CD4-positive, alpha-beta T cell treated with Interleukin-12 subunit alpha and Interleukin-12 subunit beta, for 1 hour (primary cell): ENCODE results near the gene TPRG1L.
A peak's percentile ranks its signal among the peaks of the same experiment; 100 is the strongest.
"Not testable (repeated sequence)": the region's sequence is repeated elsewhere in the genome, so short reads cannot be mapped to it uniquely, and the experiment has no call there.

Experiments used
- DNase-seq: peaks from one replicate; pipeline ENCODE4 v3.0.0-alpha.2; 2020

TPRG1L gene

GRCh38 chr1:3624200-3625136 is at the start of gene TPRG1L:
Gene TPRG1L (plus strand): TSS chr1:3625015. CDS start chr1:3625073, 58 bp downstream.
- peak; percentile 99 for DNase-seq

- not testable (repeated sequence) for DNase-seq
These were observed 49.3 kb upstream of the TPRG1L start for GRCh38 chr1:3575515-3575914.

GRCh38 chr1:3575993-3576392 is 48.8 kb upstream of the TPRG1L start:
- DNase-seq: no peak

GRCh38 chr1:3577300-3577699 is 47.5 kb upstream of the TPRG1L start:
- DNase-seq: no peak

- no peak for DNase-seq
These were observed 46.9 kb upstream of the TPRG1L start for GRCh38 chr1:3577711-3578432.

- no peak for DNase-seq
These were observed 46.4 kb upstream of the TPRG1L start for GRCh38 chr1:3578433-3578805.

- no peak for DNase-seq
These were observed 45.9 kb upstream of the TPRG1L start for GRCh38 chr1:3578906-3579305.

GRCh38 chr1:3579626-3580025 is 45.2 kb upstream of the TPRG1L start:
- no peak for DNase-seq

- DNase-seq: no peak
These were observed 44.6 kb upstream of the TPRG1L start for GRCh38 chr1:3580231-3580630.

- DNase-seq: no peak
These were observed 43.3 kb upstream of the TPRG1L start for GRCh38 chr1:3581296-3582036.

- DNase-seq: not testable (repeated sequence)
These were observed 41.1 kb upstream of the TPRG1L start for GRCh38 chr1:3583751-3584150.

GRCh38 chr1:3584915-3585314 is 39.9 kb upstream of the TPRG1L start:
- no peak for DNase-seq

GRCh38 chr1:3585353-3585868 is 39.4 kb upstream of the TPRG1L start:
- DNase-seq: not testable (repeated sequence)

- DNase-seq: no peak
These were observed 38.8 kb upstream of the TPRG1L start for GRCh38 chr1:3585940-3586568.

GRCh38 chr1:3586986-3587759 is 37.6 kb upstream of the TPRG1L start:
- DNase-seq: no peak

GRCh38 chr1:3588395-3588794 is 36.4 kb upstream of the TPRG1L start:
- DNase-seq: no peak

GRCh38 chr1:3590139-3590763 is 34.6 kb upstream of the TPRG1L start:
- DNase-seq: no peak

GRCh38 chr1:3590951-3591865 is 33.6 kb upstream of the TPRG1L start:
- no peak for DNase-seq

GRCh38 chr1:3593334-3593733 is 31.5 kb upstream of the TPRG1L start:
- DNase-seq: no peak

GRCh38 chr1:3593745-3594144 is 31.1 kb upstream of the TPRG1L start:
- no peak for DNase-seq
